ENCODE results near the gene RAB11B.

The RAB11B gene

GRCh38 chr19:8355631-8356402 is 34.3 kb upstream of the RAB11B start:
- H3K27ac ChIP-seq, result no peak overlapping the region
- TF ChIP-seq ZFX (IDR thresholded peaks at IDR 0.05) (no peak), CTCF (conservative IDR thresholded peaks at IDR 0.05) (no peak)

- no peak for TF ChIP-seq ZFX (IDR thresholded peaks at IDR 0.05)
- no peak for TF ChIP-seq CTCF (conservative IDR thresholded peaks at IDR 0.05)
- H3K27ac ChIP-seq, result no peak overlapping the region
Observed at GRCh38 chr19:8357007-8357521, 33.1 kb upstream of the RAB11B start.

- TF ChIP-seq ZFX (IDR thresholded peaks at IDR 0.05), result no peak
- no peak for TF ChIP-seq CTCF (conservative IDR thresholded peaks at IDR 0.05)
- H3K27ac ChIP-seq, result no peak overlapping the region
Observed at GRCh38 chr19:8358948-8359347, 31.2 kb upstream of the RAB11B start.

GRCh38 chr19:8360196-8360595 is 30.0 kb upstream of the RAB11B start:
- no peak overlapping the region for H3K27ac ChIP-seq
- TF ChIP-seq CTCF (conservative IDR thresholded peaks at IDR 0.05), result no peak
- TF ChIP-seq ZFX (IDR thresholded peaks at IDR 0.05), result no peak

GRCh38 chr19:8361921-8362793 is 28.0 kb upstream of the RAB11B start:
- TF ChIP-seq ZFX (IDR thresholded peaks at IDR 0.05), result no peak
- no peak for TF ChIP-seq CTCF (conservative IDR thresholded peaks at IDR 0.05)
- peak overlapping the region; percentile 69 for H3K27ac ChIP-seq

GRCh38 chr19:8363803-8364771 is 26.1 kb upstream of the RAB11B start, which contains the start of gene ANGPTL4:
Gene ANGPTL4 (plus strand): TSS chr19:8364155. CDS start chr19:8364322, 167 bp downstream.
- TF ChIP-seq CTCF (conservative IDR thresholded peaks at IDR 0.05) (no peak), ZFX (IDR thresholded peaks at IDR 0.05) (no peak)
- peak within 1 kb of the TSS; percentile 69 for H3K27ac ChIP-seq
